ENCODE results near the gene SLC22A5.

SLC22A5 gene

GRCh38 chr5:132365213-132365612 lies 4.3 kb upstream of the SLC22A5 start:
- DNase-seq (ENCODE audit: low read depth), result no peak

- no peak for DNase-seq (ENCODE audit: low read depth)
These were observed 1.3 kb upstream of the SLC22A5 start for GRCh38 chr5:132368186-132368585.

- no peak for DNase-seq (ENCODE audit: low read depth)
These were observed 470 bp upstream of the SLC22A5 start for GRCh38 chr5:132369007-132369473.

DNA sequence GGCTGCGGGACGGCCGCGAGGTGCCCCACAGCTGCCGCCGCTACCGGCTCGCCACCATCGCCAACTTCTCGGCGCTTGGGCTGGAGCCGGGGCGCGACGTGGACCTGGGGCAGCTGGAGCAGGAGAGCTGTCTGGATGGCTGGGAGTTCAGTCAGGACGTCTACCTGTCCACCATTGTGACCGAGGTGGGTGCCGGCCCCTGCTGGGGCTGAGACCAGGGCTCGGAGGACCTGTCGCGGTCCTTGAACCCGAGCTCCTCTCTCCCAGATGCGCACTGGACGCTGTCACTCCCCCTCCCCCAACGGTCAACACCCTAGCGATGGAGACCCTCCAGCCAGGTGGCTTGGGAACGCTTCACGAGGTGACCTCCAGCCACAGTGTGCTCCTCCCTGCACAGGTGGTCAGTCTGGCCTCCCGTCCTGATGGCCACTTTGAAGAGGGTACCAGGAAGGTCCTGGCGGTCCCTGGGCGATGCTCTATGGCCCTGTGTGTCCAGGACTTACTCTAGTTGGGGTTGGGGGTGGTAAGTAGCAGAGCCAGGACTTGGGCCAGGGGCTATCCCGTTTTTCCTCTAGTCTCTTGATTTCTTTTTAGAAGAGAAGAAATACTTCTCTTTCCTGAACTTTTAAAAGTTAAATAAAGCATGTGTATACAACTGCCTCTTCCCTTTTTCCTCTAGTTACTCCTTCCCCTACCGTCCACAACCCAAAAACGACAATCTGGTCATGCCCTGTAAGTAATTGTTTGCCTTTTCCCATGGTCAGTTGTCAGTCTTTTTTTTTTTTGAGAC lies 866 bp downstream of the SLC22A5 start:
- DNase-seq (ENCODE audit: low read depth), result no peak

DNA sequence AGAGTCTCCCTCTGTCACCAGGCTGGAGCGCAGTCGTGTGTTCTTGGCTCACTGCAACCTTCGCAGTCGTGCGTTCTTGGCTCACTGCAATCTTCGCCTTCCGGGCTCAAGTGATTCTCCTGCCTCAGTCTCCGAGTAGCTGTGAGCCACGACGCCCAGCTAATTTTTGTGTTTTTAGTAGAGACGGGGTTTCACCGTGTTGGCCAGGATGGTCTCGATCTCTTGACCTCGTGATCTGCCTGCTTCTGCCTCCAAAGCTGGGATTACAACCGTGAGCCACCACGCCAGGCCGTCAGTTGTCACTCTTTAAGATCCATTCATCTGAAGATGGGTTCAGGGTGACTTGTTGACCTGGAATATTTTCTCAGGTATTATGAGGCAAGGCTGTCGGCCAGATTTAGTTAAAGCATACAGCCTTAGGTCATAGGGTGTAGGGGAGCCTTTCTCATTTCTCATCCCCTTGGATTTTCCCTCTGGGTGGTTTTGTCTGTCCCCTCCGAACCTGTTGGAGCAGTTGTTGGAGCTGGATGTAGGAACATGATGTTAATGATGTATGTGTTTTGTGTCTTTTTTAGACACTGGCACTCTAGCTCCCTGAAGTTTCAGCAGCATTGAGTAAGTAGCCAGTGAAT lies 1.6 kb downstream of the SLC22A5 start:
- no peak for DNase-seq (ENCODE audit: low read depth)

GRCh38 chr5:132371603-132371994 lies 2.1 kb downstream of the SLC22A5 start:
- no peak for DNase-seq (ENCODE audit: low read depth)

DNA sequence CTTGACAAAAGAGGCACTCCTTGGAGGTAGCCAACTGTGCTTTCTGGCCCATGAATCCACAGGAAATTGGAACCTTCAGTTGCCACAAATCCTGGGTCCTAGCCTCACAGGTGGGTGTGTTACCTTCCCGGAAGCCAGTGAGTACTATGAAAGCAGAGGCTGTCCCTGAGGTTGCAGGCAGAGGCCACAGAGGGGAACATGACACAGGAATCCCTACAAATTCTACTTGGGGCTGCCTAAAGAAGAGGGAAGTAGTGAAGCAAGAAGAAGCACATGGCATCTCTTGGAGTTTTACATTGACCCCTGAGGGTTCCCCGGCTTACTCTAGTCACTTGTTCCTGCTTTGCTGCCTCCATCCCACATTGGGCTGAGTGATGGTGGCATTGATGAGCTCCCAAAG lies 2.6 kb downstream of the SLC22A5 start:
- DNase-seq (ENCODE audit: low read depth), result no peak

GRCh38 chr5:132372542-132372941 lies 3.0 kb downstream of the SLC22A5 start:
- DNase-seq (ENCODE audit: low read depth), result no peak

- no peak for DNase-seq (ENCODE audit: low read depth)
These were observed 6.4 kb downstream of the SLC22A5 start for GRCh38 chr5:132375957-132376356.

DNA sequence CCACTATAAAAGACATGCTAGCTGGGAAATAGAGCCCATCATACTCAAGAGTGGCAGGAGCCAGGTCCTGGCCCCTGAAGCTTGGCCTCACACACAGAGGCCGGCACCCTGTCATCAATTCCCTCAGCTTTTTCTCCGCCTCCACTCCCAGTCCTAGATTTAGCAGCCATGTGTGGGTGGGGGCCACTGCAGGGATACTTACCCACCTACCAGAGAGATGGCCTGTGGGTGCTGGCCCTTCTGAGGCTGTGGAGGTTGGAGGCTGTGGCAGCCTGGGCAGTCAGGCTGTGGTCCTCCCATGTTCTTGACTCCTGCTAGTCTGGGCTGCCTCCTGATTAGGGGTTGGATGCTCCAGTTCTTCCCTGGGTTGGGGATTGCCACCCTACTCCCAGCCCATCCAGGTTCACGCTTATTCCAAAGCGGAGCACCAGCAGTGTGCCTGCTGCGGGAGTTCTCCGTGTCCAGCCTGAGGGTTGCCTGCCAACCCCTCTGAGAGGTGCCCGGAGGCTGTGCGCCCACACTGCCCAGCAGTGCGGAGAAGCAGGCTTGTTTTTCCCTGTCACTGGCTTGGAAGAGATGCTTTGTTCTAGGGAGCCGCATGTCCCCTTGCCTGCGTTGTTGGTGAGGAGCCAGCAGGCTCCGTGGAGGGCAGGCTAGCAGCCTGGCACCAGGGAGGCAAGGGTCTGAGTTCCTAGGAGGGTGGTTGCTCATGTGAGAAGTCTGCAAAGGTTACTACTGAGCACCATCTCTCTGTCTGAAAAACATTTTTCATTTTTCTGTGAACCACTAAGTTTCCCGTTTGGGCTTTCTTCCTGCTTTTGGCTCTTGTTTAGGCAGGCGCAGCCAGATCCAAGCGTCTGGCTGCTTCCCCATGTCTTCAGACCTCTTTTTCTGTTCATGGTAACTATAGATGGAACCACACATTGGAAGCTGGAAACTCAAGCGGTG lies 7.5 kb downstream of the SLC22A5 start:
- DNase-seq (ENCODE audit: low read depth), result no peak

DNA sequence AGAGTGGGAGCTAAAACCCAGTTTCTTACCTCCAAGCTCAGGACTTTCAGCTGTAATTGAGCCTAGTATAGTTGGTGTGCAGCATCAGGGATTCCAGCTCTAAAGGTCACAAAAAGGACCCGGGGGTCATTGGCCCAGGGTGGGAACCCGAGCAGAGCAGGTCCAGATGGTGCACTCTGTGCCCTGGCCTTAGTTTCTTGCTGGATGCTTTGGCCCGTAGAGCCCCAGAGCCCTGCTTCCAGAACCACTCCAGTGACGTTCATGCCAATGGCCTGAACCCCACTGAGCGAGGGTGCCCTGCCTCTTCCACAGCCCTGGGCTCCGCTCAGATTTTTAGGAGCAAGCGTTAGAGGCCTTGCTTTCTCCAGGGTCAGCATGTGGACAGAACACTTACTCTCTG lies 8.2 kb downstream of the SLC22A5 start:
- no peak for DNase-seq (ENCODE audit: low read depth)

GRCh38 chr5:132378580-132378979 lies 9.1 kb downstream of the SLC22A5 start:
- DNase-seq (ENCODE audit: low read depth), result no peak

DNA sequence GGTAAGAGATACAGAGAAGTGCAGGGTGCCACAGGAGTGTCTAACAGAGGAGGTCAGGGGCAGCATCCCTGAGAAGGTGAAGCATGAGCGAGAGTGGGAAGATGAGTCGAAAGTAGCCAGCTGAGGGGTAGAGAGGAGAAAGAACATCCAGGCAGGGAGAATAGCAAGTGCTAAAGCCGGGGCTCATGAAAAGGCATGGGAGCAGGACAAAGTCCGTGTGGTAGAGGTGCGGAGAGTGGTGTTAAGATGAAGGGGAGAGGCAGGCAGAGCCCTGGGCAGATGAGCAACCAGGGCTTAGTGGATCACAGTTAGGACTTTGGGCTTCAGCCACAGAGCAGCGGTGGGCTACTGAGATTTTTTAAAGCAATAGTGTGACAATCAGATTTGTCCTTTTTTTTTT lies 10.5 kb downstream of the SLC22A5 start:
- DNase-seq (ENCODE audit: low read depth), result no peak

GRCh38 chr5:132380741-132381140 lies 11.2 kb downstream of the SLC22A5 start:
- DNase-seq (ENCODE audit: low read depth), result no peak

DNA sequence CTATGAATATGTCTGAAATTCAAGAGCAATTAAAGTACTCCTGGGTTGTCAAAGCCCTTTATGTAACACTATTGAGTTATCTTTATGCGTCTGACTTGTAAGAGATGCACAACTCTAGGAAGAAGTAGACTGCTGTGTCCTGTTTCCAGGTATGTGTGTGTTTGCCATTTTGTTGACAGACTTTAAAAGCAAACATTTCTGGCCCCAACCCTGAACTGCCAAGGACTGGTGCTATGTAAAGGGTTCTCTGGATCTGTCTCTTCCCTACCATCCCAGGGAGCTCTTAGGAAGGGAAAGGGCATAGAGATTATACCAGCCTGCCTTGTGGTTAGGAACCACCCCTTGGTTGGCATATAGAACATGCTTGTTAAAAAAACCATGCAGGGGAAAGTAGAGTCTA lies 12.1 kb downstream of the SLC22A5 start:
- DNase-seq (ENCODE audit: low read depth), result no peak

DNA sequence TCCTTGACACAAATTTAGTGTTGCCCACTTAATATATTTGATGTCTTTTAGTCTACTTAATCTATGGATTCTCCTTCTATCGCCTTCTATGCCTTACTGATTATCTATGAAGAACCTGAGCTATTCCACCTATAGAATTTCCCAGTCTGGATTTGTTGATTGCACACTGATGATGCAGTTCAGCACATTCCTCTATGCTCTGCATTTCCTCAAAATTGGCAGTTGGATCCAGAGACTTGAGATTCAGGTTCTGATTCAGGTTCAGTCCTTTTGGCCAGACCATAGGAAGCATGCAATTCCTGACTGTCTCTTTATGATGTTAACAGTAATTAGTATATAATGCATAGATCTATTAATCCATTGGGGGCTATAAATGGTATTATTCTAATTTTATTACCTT lies 13.8 kb downstream of the SLC22A5 start:
- no peak for DNase-seq (ENCODE audit: low read depth)

DNA sequence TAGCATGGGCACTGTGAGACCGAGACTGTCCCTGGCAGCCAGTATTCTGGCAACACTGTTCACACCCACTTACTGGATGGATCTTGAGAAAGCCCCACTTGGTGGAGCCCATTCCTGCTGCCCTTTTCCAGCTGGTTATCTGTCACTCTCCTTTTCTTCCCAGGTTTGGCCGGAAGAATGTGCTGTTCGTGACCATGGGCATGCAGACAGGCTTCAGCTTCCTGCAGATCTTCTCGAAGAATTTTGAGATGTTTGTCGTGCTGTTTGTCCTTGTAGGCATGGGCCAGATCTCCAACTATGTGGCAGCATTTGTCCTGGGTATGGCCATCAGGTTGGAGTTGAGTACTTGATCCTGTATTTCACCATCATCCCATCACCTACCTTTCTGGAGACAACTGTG lies 14.5 kb downstream of the SLC22A5 start:
- DNase-seq (ENCODE audit: low read depth), result no peak

DNA sequence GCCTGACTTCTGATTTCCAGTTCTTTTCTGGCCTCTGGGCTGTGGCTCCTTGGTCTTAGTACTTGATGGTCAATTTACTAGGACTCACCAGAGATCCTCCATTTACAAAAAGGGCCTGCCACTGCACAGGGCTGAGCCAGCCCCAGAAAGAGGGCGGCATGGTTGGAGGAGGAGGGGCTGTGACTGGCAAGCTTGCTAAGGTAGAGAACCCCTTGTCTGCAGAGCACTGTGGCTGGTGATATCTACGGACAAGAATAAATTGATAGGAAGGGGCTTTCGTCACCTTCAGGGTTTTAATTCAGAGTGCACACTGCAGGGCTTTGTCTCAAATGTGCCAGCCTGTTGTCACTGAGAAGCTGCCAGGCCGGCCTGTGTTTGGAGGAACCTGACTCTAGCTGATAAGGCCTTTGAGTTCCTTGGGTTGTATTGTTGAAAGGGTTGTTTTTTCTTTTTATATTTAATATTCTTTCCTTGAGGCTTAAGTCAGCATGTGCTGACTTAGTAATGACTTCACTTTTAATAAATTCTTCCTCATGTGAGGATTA lies 15.1 kb downstream of the SLC22A5 start:
- DNase-seq (ENCODE audit: low read depth), result no peak

DNA sequence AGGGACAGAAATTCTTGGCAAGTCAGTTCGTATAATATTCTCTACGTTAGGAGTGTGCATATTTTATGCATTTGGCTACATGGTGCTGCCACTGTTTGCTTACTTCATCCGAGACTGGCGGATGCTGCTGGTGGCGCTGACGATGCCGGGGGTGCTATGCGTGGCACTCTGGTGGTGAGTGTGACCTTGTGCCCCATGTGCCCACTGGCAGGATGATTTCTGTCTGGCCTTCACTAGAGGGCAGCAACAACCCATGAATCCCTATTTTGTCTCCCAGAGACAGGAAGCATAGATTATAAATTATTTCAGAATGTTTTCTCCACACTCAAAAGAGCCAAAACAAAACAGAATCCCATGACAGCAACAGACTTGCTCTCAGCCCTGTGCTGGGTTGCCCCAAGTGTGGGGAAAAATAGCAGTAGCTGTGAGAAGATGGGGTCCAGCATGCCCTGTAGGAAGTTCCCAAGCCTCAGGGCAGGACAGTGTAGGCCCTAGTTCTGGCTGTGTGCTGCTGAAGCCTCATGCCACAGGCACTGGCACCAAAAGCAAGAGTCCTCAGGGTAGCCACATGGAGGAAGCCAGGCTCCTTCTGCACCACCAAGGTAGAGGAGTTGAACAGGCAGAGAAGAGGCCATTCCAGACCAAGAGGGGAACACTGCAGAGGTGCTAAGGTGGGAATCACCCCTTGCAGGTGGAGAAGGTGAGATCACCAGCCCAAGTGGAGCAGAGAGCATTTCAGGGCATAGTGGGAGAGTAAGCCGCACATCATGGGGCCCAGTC lies 16.0 kb downstream of the SLC22A5 start:
- peak; percentile 49 for DNase-seq (ENCODE audit: low read depth)

GRCh38 chr5:132386644-132387286 lies 17.3 kb downstream of the SLC22A5 start:
- peak; percentile 61 for DNase-seq (ENCODE audit: low read depth)

- DNase-seq (ENCODE audit: low read depth), result no peak
These were observed 18.2 kb downstream of the SLC22A5 start for GRCh38 chr5:132387640-132388117.
